ENCODE data around the gene HHAT. TPM values are rescaled to one million over a fixed set of nuclear protein-coding genes. Genes with fewer than 3 reads are reported as not detected.

HHAT gene
- total and polyA plus RNA-seq, 2 of the 13 experiments (the other 11 are each of a cell fraction or from before 2014, with no cell fraction given) = 2.6 to 4.9 TPM

GRCh38 chr1:210669951-210670350, 341.2 kb downstream of the HHAT start (continued):
- TF ChIP-seq, protein P1, sequence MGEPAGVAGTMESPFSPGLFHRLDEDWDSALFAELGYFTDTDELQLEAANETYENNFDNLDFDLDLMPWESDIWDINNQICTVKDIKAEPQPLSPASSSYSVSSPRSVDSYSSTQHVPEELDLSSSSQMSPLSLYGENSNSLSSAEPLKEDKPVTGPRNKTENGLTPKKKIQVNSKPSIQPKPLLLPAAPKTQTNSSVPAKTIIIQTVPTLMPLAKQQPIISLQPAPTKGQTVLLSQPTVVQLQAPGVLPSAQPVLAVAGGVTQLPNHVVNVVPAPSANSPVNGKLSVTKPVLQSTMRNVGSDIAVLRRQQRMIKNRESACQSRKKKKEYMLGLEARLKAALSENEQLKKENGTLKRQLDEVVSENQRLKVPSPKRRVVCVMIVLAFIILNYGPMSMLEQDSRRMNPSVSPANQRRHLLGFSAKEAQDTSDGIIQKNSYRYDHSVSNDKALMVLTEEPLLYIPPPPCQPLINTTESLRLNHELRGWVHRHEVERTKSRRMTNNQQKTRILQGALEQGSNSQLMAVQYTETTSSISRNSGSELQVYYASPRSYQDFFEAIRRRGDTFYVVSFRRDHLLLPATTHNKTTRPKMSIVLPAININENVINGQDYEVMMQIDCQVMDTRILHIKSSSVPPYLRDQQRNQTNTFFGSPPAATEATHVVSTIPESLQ (CRISPR knock-in tag; conservative IDR thresholded peaks at IDR 0.05) = no peak
- TF ChIP-seq ZNF33B (CRISPR knock-in tag; IDR thresholded peaks at IDR 0.05) (no peak), MED13 (CRISPR knock-in tag; IDR thresholded peaks at IDR 0.05) (no peak), ZNF770 (CRISPR knock-in tag; IDR thresholded peaks at IDR 0.05) (no peak)
- TF ChIP-seq, protein P2, sequence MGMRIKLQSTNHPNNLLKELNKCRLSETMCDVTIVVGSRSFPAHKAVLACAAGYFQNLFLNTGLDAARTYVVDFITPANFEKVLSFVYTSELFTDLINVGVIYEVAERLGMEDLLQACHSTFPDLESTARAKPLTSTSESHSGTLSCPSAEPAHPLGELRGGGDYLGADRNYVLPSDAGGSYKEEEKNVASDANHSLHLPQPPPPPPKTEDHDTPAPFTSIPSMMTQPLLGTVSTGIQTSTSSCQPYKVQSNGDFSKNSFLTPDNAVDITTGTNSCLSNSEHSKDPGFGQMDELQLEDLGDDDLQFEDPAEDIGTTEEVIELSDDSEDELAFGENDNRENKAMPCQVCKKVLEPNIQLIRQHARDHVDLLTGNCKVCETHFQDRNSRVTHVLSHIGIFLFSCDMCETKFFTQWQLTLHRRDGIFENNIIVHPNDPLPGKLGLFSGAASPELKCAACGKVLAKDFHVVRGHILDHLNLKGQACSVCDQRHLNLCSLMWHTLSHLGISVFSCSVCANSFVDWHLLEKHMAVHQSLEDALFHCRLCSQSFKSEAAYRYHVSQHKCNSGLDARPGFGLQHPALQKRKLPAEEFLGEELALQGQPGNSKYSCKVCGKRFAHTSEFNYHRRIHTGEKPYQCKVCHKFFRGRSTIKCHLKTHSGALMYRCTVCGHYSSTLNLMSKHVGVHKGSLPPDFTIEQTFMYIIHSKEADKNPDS (CRISPR knock-in tag; IDR thresholded peaks at IDR 0.05) = no peak

- intact Hi-C loops (cut with micrococcal nuclease; ENCODE audit: unreplicated experiment) (no loop called here), in situ Hi-C loops (cut with HindIII; ENCODE audit: extremely low pct_ligation_motif_present, low pct_unique_long_range_greater_than_20kb) (no loop called here)
- Histone ChIP-seq H3K27me3 (ENCODE audit: control insufficient read depth in 1 of 2, insufficient read depth in 2 of 2, low read length in 2 of 2) (no peaks in the 10 kb centered on the region), H3K9me3 (ENCODE audit: low read length) (no peaks in the 10 kb centered on the region), H3K79me2 (ENCODE audit: insufficient read depth, low read length) (no peaks in the 10 kb centered on the region), H2AFZ (ENCODE audit: low read length) (no peak overlapping the region), H3K9ac (ENCODE audit: insufficient read depth, low read depth, low read length) (no peak overlapping the region), H4K20me1 (ENCODE audit: insufficient read depth, low read length) (no peaks in the 10 kb centered on the region), H3K4me3 (replicated peaks in 1 of 3; ENCODE audit: insufficient read depth in 1 of 3, low read depth in 2 of 3, low read length in 3 of 3) (no peak overlapping the region), H3K4me2 (ENCODE audit: low read depth, low read length) (no peak overlapping the region), H3K36me3 (replicated peaks in 1 of 2; ENCODE audit: control insufficient read depth in 1 of 2, insufficient read depth in 2 of 2, low read length in 2 of 2) (no peaks in the 10 kb centered on the region), H3K4me1 (ENCODE audit: insufficient read depth, low read length) (no peaks in the 10 kb centered on the region), H3K27ac (ENCODE audit: extremely low read length, insufficient read depth, low read length) (no peak overlapping the region)
- ChIA-PET POLR2A (no interaction called here), CTCF (ENCODE audit: low intra/inter-chr PET ratio, low total read pairs) (no interaction called here)
- DNase-seq (ENCODE audit: low spot score) = no peak
- FAIRE-seq = no peak
- no peak for ATAC-seq
- BruUV-seq (replicated peaks) = no TSS peak
- WGBS (ENCODE audit: low lambda C conversion rate) = 28% methylated on average over 3 of the region's 3 CpGs
- no peak for TF ChIP-seq NCOR1 (IDR thresholded peaks at IDR 0.05; ENCODE audit: borderline replicate concordance, low read length)
- no peak for TF ChIP-seq NR2C2 (CRISPR knock-in tag; IDR thresholded peaks at IDR 0.05; ENCODE audit: borderline replicate concordance)
- no peak for TF ChIP-seq ZNF3 (CRISPR knock-in tag; IDR thresholded peaks at IDR 0.05)
- no peak for TF ChIP-seq THYN1 (CRISPR knock-in tag; IDR thresholded peaks at IDR 0.05; ENCODE audit: borderline replicate concordance, low read depth)
- no peak for TF ChIP-seq SIX4 (CRISPR knock-in tag; IDR thresholded peaks at IDR 0.05)
- TF ChIP-seq MAFG (CRISPR knock-in tag; IDR thresholded peaks at IDR 0.05) = no peak
- no peak for TF ChIP-seq ZNF709 (CRISPR knock-in tag; IDR thresholded peaks at IDR 0.05)
- TF ChIP-seq RARA (CRISPR knock-in tag; IDR thresholded peaks at IDR 0.05) = no peak
- TF ChIP-seq, protein P3, sequence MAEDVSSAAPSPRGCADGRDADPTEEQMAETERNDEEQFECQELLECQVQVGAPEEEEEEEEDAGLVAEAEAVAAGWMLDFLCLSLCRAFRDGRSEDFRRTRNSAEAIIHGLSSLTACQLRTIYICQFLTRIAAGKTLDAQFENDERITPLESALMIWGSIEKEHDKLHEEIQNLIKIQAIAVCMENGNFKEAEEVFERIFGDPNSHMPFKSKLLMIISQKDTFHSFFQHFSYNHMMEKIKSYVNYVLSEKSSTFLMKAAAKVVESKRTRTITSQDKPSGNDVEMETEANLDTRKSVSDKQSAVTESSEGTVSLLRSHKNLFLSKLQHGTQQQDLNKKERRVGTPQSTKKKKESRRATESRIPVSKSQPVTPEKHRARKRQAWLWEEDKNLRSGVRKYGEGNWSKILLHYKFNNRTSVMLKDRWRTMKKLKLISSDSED (CRISPR knock-in tag; IDR thresholded peaks at IDR 0.05) = no peak
- TF ChIP-seq ZNF569 (CRISPR knock-in tag; IDR thresholded peaks at IDR 0.05; ENCODE audit: borderline replicate concordance) = no peak
- TF ChIP-seq JARID2 (CRISPR knock-in tag; IDR thresholded peaks at IDR 0.05; ENCODE audit: insufficient replicate concordance) = no peak
- no peak for TF ChIP-seq FOXP1 (IDR thresholded peaks at IDR 0.05)
- TF ChIP-seq FOXP1 (CRISPR knock-in tag; IDR thresholded peaks at IDR 0.05) = no peak
- no peak for TF ChIP-seq TBL1XR1 (IDR thresholded peaks at IDR 0.05; ENCODE audit: borderline replicate concordance, low read length, partially characterized antibody)
Measured at GRCh38 chr1:210674151-210674550, 345.4 kb downstream of the HHAT start.
